Upper lobe of right lung (tissue), 1 donor: Measurements from ENCODE around the gene TRPC4. TPM values are rescaled to one million over a fixed set of nuclear protein-coding genes. Genes with fewer than 3 reads are reported as not detected.

Experiments
- ATAC-seq: fragments of 200-7000 bp; cut with Tn5 transposase; one replicate; pipeline ENCODE4 v1.9.1; 2020; ENCODE audit warnings: mild to moderate bottlenecking, moderate library complexity
- DNase-seq: peaks from one replicate; pipeline ENCODE4 v3.0.0-alpha.2; 2020
- H3K27ac ChIP-seq: fragments of 200-600 bp; one replicate; pipeline ENCODE4 v1.8.0; 2022
- H3K27me3 ChIP-seq: fragments of 200-600 bp; one replicate; pipeline ENCODE4 v1.8.0; 2022; ENCODE audit warnings: mild to moderate bottlenecking
- H3K36me3 ChIP-seq: fragments of 200-600 bp; one replicate; pipeline ENCODE4 v1.8.0; 2022
- H3K4me1 ChIP-seq: fragments of 200-600 bp; one replicate; pipeline ENCODE4 v1.8.0; 2022
- H3K4me3 ChIP-seq: fragments of 200-600 bp; one replicate; pipeline ENCODE4 v1.8.0; 2022; ENCODE audit warnings: mild to moderate bottlenecking
- H3K9me3 ChIP-seq: fragments of 200-600 bp; one replicate; pipeline ENCODE4 v1.8.0; 2022
- intact Hi-C: fragments of 100-400 bp; cut with DNase I; formaldehyde crosslinking; loops from one replicate; pipeline ENCODE4 v1.11.0; 2022
- total RNA-seq: library from RNA; stranded (reverse); fragmentation: NEBNext Ultra II Directional; extraction: Animal tissue kit (Norgen Biotek cat#: 25700); gene quantifications from one replicate; pipeline ENCODE4 v1.2.1, GENCODE V29; 2021
- TF ChIP-seq, protein P1 (sequence below): fragments of 200-600 bp; IDR thresholded peaks from one replicate; pipeline ENCODE4 v1.8.0; 2022; ENCODE audit warnings: antibody characterized with exemption
- donor health status: DM: no; HTN: yes; CAD: no; lungs with severe emphysema.

Gene TRPC4
- total RNA-seq, 1 donor from 2014 or later, result 1.6 TPM

DNA sequence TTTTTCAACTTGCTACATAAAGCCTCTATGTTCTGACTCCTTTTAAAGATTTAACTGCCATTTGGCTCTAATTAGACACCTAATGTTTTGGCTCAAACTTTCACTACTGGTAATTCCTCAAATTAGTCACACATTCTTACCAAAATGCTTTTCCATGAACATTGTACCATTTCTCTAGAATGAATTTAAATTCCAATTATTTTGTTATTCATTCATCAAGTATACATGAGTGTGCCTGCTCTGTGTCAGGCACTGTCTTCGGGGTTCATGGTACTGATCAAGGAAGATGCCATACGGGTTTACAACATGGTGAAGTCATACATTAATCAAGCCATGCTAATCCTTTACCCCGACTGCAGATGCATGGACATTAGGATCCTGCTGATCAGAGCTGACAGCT lies 201.9 kb downstream of the TRPC4 start:
- ATAC-seq (no peak), DNase-seq (no peak)
- H3K27me3 ChIP-seq, result no peaks in the 10 kb centered on the region
- no peak overlapping the region for H3K4me3 ChIP-seq
- no peaks in the 10 kb centered on the region for H3K4me1 ChIP-seq
- no peaks in the 10 kb centered on the region for H3K9me3 ChIP-seq
- intact Hi-C loops, result no loop called here
- TF ChIP-seq, protein P1, sequence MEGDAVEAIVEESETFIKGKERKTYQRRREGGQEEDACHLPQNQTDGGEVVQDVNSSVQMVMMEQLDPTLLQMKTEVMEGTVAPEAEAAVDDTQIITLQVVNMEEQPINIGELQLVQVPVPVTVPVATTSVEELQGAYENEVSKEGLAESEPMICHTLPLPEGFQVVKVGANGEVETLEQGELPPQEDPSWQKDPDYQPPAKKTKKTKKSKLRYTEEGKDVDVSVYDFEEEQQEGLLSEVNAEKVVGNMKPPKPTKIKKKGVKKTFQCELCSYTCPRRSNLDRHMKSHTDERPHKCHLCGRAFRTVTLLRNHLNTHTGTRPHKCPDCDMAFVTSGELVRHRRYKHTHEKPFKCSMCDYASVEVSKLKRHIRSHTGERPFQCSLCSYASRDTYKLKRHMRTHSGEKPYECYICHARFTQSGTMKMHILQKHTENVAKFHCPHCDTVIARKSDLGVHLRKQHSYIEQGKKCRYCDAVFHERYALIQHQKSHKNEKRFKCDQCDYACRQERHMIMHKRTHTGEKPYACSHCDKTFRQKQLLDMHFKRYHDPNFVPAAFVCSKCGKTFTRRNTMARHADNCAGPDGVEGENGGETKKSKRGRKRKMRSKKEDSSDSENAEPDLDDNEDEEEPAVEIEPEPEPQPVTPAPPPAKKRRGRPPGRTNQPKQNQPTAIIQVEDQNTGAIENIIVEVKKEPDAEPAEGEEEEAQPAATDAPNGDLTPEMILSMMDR, result no peak
- H3K27ac ChIP-seq, result no peak overlapping the region
- no peaks in the 10 kb centered on the region for H3K36me3 ChIP-seq

DNA sequence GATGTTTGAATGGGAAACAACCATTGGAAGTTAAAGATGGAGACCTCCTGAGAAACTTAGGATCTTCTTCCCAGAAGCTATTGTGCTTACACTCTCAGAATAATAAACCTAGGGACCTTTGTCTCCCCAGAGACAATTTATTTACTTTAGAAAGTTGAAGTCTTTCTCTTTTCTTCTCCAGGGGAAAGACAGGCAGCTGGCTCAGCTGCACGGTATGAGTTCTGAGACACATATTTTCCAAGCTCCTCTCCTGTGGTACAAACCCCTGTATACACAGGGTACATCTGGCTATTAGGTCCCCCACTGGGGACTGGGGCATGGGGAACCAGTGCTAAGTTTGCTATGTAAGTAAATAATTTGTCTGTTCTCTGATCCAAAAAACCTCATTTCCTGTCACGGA lies 203.5 kb downstream of the TRPC4 start:
- H3K36me3 ChIP-seq, result no peaks in the 10 kb centered on the region
- H3K9me3 ChIP-seq, result no peaks in the 10 kb centered on the region
- H3K27me3 ChIP-seq, result no peaks in the 10 kb centered on the region
- H3K27ac ChIP-seq, result no peak overlapping the region
- no peaks in the 10 kb centered on the region for H3K4me1 ChIP-seq
- intact Hi-C loops, result no loop called here
- no peak overlapping the region for H3K4me3 ChIP-seq
- ATAC-seq (no peak), DNase-seq (no peak)
- TF ChIP-seq, protein P1, result no peak

DNA sequence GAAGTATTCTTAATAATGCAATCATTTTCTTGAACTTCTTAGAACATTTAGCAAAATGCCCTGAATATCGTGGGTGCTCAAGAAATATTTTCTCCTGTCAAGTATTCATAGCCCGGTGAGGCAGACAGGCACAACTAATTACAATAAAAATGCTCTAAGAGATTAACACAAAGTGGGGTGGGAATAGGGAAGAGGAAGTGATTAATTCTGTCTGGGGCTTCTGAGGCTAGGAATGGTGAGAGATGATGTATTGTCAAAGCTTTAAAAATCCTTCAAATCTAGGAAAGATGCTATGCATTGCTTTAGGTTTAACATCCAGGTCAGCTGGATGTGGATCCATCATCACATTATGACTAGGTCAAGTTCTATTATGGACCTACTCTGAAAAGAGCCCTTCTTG lies 204.2 kb downstream of the TRPC4 start:
- Histone ChIP-seq H3K4me3 (no peak overlapping the region), H3K36me3 (no peaks in the 10 kb centered on the region), H3K27ac (no peak overlapping the region), H3K27me3 (no peaks in the 10 kb centered on the region), H3K9me3 (no peaks in the 10 kb centered on the region), H3K4me1 (no peaks in the 10 kb centered on the region)
- DNase-seq, result no peak
- intact Hi-C loops, result no loop called here
- ATAC-seq, result no peak
- TF ChIP-seq, protein P1, result no peak

DNA sequence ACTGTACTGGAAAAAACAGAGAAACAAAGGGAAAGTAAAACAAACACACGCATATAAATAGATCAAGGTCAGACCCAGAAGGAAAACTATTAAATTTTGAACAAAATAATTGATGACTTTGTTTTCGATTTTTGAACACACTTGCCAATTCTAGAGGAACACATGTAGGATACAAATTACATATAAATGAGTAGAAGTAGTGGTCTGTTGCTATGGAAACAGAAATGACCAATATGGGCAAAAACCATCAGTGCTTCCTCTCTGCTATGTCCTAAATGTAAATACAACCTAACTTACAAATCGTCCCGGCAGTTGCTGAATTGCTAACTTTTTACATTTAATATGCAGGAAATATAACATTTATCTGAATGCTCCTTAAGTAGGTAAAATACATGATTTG lies 205.8 kb downstream of the TRPC4 start:
- TF ChIP-seq, protein P1, result no peak
- Histone ChIP-seq H3K9me3 (no peaks in the 10 kb centered on the region), H3K4me3 (no peak overlapping the region), H3K27ac (no peak overlapping the region), H3K36me3 (no peaks in the 10 kb centered on the region), H3K27me3 (no peaks in the 10 kb centered on the region), H3K4me1 (no peaks in the 10 kb centered on the region)
- ATAC-seq, result no peak
- DNase-seq, result no peak
- intact Hi-C loops, result no loop called here

DNA sequence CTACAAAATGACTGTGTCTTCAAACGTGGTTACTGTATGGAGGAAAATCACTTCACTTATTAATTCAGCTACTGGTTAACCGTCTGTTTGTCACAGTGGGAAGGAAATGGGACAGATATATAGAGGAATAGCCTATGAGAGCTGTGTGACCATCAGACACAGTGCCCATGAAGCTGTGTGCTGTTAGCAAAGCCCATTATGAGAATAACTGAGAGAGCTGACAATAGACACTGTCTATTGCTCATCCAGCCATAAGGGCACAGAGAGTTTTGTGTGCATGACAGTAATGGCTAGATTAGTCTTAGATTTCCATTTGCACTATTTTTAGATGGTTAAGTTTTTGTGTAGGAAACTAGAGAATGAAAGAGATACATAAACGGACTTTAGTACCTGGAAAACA lies 206.9 kb downstream of the TRPC4 start:
- Histone ChIP-seq H3K27me3 (no peaks in the 10 kb centered on the region), H3K4me3 (no peak overlapping the region), H3K4me1 (no peaks in the 10 kb centered on the region), H3K27ac (no peak overlapping the region), H3K36me3 (no peaks in the 10 kb centered on the region), H3K9me3 (no peaks in the 10 kb centered on the region)
- DNase-seq (no peak), ATAC-seq (no peak)
- intact Hi-C loops, result no loop called here
- TF ChIP-seq, protein P1, result no peak

DNA sequence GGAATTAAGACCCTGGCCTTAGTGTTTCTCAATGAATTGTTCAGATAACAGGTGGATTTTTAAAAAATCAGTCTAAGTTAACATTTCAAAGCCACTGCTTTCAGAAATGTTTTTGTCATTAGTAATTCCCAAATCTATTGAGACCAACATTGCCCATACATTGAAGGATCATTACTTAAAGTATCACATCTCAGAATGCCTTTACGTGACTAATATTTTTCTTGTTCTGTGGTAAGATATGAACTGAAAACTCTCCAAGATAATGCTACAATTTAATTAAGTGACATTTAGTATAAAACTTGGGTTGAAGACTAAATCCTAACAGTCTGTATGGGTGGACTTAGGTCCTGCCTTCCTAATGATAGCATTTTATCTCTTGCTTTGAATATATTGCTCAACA lies 211.6 kb downstream of the TRPC4 start:
- no peak for DNase-seq
- no peaks in the 10 kb centered on the region for H3K9me3 ChIP-seq

More for the DNA sequence above, 211.6 kb downstream of the TRPC4 start:
- TF ChIP-seq, protein P1, result no peak
- Histone ChIP-seq H3K27ac (no peak overlapping the region), H3K36me3 (no peaks in the 10 kb centered on the region), H3K4me3 (no peak overlapping the region), H3K4me1 (no peaks in the 10 kb centered on the region), H3K27me3 (no peaks in the 10 kb centered on the region)
- intact Hi-C loops, result no loop called here
- no peak for ATAC-seq
